ENCODE measurements around the gene LCE1F. TPM values are rescaled to one million over a fixed set of nuclear protein-coding genes. Genes with fewer than 3 reads are reported as not detected.

LCE1F gene
- total RNA-seq, 2 experiments from 2014 or later = not detected

GRCh38 chr1:152756872-152757271 is 18.1 kb upstream of the LCE1F start:
- Mint-ChIP-seq H3K4me3 (no peak overlapping the region), H3K4me1 (ENCODE audit: low read depth) (no peaks in the 10 kb centered on the region), H3K27me3 (peaks cover 19% of the 10 kb centered on the region), H3K9me3 (no peaks in the 10 kb centered on the region), H3K36me3 (no peaks in the 10 kb centered on the region), H3K27ac (no peak overlapping the region)
- ChIA-PET POLR2A (no interaction called here), CTCF (no interaction called here)
- intact Hi-C loops (cut with micrococcal nuclease) = no loop called here
- DNase-seq = no peak

GRCh38 chr1:152757747-152758146 is 17.2 kb upstream of the LCE1F start, which contains the start of gene KPRP:
KPRP (plus strand) TSS chr1:152758025; CDS start chr1:152759589, 1,564 bp downstream.
- no peak for DNase-seq
- no peaks in the 10 kb centered on the region for H3K36me3 Mint-ChIP-seq
- CTCF ChIA-PET = no interaction called here
- H3K27me3 Mint-ChIP-seq = peaks cover 16% of the 10 kb centered on the region
- no peak within 1 kb of the TSS for H3K4me3 Mint-ChIP-seq
- H3K4me1 Mint-ChIP-seq (ENCODE audit: low read depth) = no peaks in the 10 kb centered on the region
- POLR2A ChIA-PET = no interaction called here
- intact Hi-C loops (cut with micrococcal nuclease) = no loop called here
- H3K27ac Mint-ChIP-seq = no peak within 1 kb of the TSS
- H3K9me3 Mint-ChIP-seq = no peaks in the 10 kb centered on the region

- intact Hi-C loops (cut with micrococcal nuclease) = no loop called here
- Mint-ChIP-seq H3K27me3 (peaks cover 16% of the 10 kb centered on the region), H3K36me3 (no peaks in the 10 kb centered on the region), H3K4me1 (ENCODE audit: low read depth) (no peaks in the 10 kb centered on the region), H3K4me3 (no peak overlapping the region), H3K27ac (no peak overlapping the region), H3K9me3 (no peaks in the 10 kb centered on the region)
- POLR2A ChIA-PET = no interaction called here
- CTCF ChIA-PET = no interaction called here
- DNase-seq = no peak
Observed at GRCh38 chr1:152758636-152759035, 16.3 kb upstream of the LCE1F start.

- Mint-ChIP-seq H3K9me3 (no peaks in the 10 kb centered on the region), H3K4me1 (ENCODE audit: low read depth) (no peaks in the 10 kb centered on the region), H3K4me3 (no peak overlapping the region), H3K27me3 (peaks cover 9% of the 10 kb centered on the region), H3K27ac (no peak overlapping the region), H3K36me3 (no peaks in the 10 kb centered on the region)
- intact Hi-C loops (cut with micrococcal nuclease) = no loop called here
- DNase-seq = no peak
- POLR2A ChIA-PET = no interaction called here
- CTCF ChIA-PET = no interaction called here
Observed at GRCh38 chr1:152759453-152760173, 15.3 kb upstream of the LCE1F start.

- ChIA-PET POLR2A (no interaction called here), CTCF (no interaction called here)
- no peaks in the 10 kb centered on the region for H3K9me3 Mint-ChIP-seq
- no peaks in the 10 kb centered on the region for H3K4me1 Mint-ChIP-seq (ENCODE audit: low read depth)
- H3K36me3 Mint-ChIP-seq = no peaks in the 10 kb centered on the region
- no peak for DNase-seq
- peaks cover 9% of the 10 kb centered on the region for H3K27me3 Mint-ChIP-seq
- intact Hi-C loops (cut with micrococcal nuclease) = no loop called here
- no peak overlapping the region for H3K27ac Mint-ChIP-seq
- H3K4me3 Mint-ChIP-seq = no peak overlapping the region
Observed at GRCh38 chr1:152760551-152761190, 14.3 kb upstream of the LCE1F start.

GRCh38 chr1:152761609-152762213 is 13.2 kb upstream of the LCE1F start:
- no peaks in the 10 kb centered on the region for H3K9me3 Mint-ChIP-seq
- peaks cover 9% of the 10 kb centered on the region for H3K27me3 Mint-ChIP-seq
- H3K27ac Mint-ChIP-seq = no peak overlapping the region
- H3K4me3 Mint-ChIP-seq = no peak overlapping the region
- H3K36me3 Mint-ChIP-seq = no peaks in the 10 kb centered on the region
- intact Hi-C loops (cut with micrococcal nuclease) = no loop called here
- DNase-seq = no peak
- CTCF ChIA-PET = no interaction called here
- POLR2A ChIA-PET = no interaction called here
- H3K4me1 Mint-ChIP-seq (ENCODE audit: low read depth) = no peaks in the 10 kb centered on the region

- intact Hi-C loops (cut with micrococcal nuclease) = no loop called here
- POLR2A ChIA-PET = no interaction called here
- H3K4me1 Mint-ChIP-seq (ENCODE audit: low read depth) = no peaks in the 10 kb centered on the region
- no peaks in the 10 kb centered on the region for H3K36me3 Mint-ChIP-seq
- H3K4me3 Mint-ChIP-seq = no peak overlapping the region
- H3K27ac Mint-ChIP-seq = no peak overlapping the region
- DNase-seq = no peak
- peaks cover 2% of the 10 kb centered on the region for H3K27me3 Mint-ChIP-seq
- CTCF ChIA-PET = interaction anchor here (0.5 kb wide), 1 partner anchor 115 kb away, joined by 3 read pairs; no protein-coding TSS in a partner anchor
- H3K9me3 Mint-ChIP-seq = no peaks in the 10 kb centered on the region
Observed at GRCh38 chr1:152768847-152769533, 6.0 kb upstream of the LCE1F start.

GRCh38 chr1:152770411-152770810 is 4.5 kb upstream of the LCE1F start:
- H3K27me3 Mint-ChIP-seq = peaks cover 10% of the 10 kb centered on the region
- ChIA-PET POLR2A (no interaction called here), CTCF (no interaction called here)
- intact Hi-C loops (cut with micrococcal nuclease) = no loop called here
- H3K27ac Mint-ChIP-seq = no peak overlapping the region
- DNase-seq = no peak
- H3K36me3 Mint-ChIP-seq = no peaks in the 10 kb centered on the region
- no peaks in the 10 kb centered on the region for H3K4me1 Mint-ChIP-seq (ENCODE audit: low read depth)
- H3K4me3 Mint-ChIP-seq = no peak overlapping the region
- no peaks in the 10 kb centered on the region for H3K9me3 Mint-ChIP-seq

- DNase-seq = no peak
- Mint-ChIP-seq H3K27me3 (peaks cover 22% of the 10 kb centered on the region), H3K27ac (no peak overlapping the region), H3K4me3 (no peak overlapping the region), H3K9me3 (no peaks in the 10 kb centered on the region), H3K36me3 (no peaks in the 10 kb centered on the region), H3K4me1 (ENCODE audit: low read depth) (no peaks in the 10 kb centered on the region)
- intact Hi-C loops (cut with micrococcal nuclease) = no loop called here
- CTCF ChIA-PET = interaction anchor here (0.7 kb wide), 1 partner anchor 120 kb away, joined by 3 read pairs; no protein-coding TSS in a partner anchor
- POLR2A ChIA-PET = no interaction called here
Observed at GRCh38 chr1:152776361-152776760, 1.4 kb downstream of the LCE1F start.

- Mint-ChIP-seq H3K9me3 (no peaks in the 10 kb centered on the region), H3K27ac (no peak overlapping the region), H3K27me3 (peaks cover 22% of the 10 kb centered on the region), H3K4me3 (no peak overlapping the region), H3K4me1 (ENCODE audit: low read depth) (no peaks in the 10 kb centered on the region), H3K36me3 (no peaks in the 10 kb centered on the region)
- ChIA-PET POLR2A (no interaction called here), CTCF (interaction anchor here (0.6 to 1.0 kb wide), 2 partner anchors 13 to 310 kb away, joined by 3 to 4 read pairs; no protein-coding TSS in a partner anchor)
- intact Hi-C loops (cut with micrococcal nuclease) = no loop called here
- DNase-seq = peak; percentile 14
Observed at GRCh38 chr1:152777510-152778137, 2.7 kb downstream of the LCE1F start.

- no peak for DNase-seq
- CTCF ChIA-PET = no interaction called here
- Mint-ChIP-seq H3K36me3 (no peaks in the 10 kb centered on the region), H3K4me1 (ENCODE audit: low read depth) (no peaks in the 10 kb centered on the region), H3K4me3 (no peak overlapping the region), H3K27me3 (peaks cover 36% of the 10 kb centered on the region), H3K9me3 (no peaks in the 10 kb centered on the region), H3K27ac (no peak overlapping the region)
- POLR2A ChIA-PET = no interaction called here
- intact Hi-C loops (cut with micrococcal nuclease) = no loop called here
Observed at GRCh38 chr1:152783095-152783494, 8.2 kb downstream of the LCE1F start.

- H3K27me3 Mint-ChIP-seq = peaks cover 42% of the 10 kb centered on the region
- H3K9me3 Mint-ChIP-seq = no peaks in the 10 kb centered on the region
- intact Hi-C loops (cut with micrococcal nuclease) = no loop called here
Observed at GRCh38 chr1:152786077-152786476, 11.1 kb downstream of the LCE1F start, which contains the start of gene LCE1E. LCE1E (plus strand) TSS chr1:152786257; CDS start chr1:152787300, 1,043 bp downstream.

More at GRCh38 chr1:152786077-152786476, 11.1 kb downstream of the LCE1F start, which contains the start of gene LCE1E:
- Mint-ChIP-seq H3K27ac (no peak within 1 kb of the TSS), H3K4me1 (ENCODE audit: low read depth) (no peaks in the 10 kb centered on the region), H3K4me3 (no peak within 1 kb of the TSS), H3K36me3 (no peaks in the 10 kb centered on the region)
- DNase-seq = no peak
- ChIA-PET POLR2A (no interaction called here), CTCF (no interaction called here)

Data from activated CD4-positive, alpha-beta memory T cell treated with anti-CD3 and anti-CD28 coated beads for 36 hours (primary cell).